ENCODE data around the gene SKAP1.
A peak's percentile ranks its signal among the peaks of the same experiment; 100 is the strongest.

DNA sequence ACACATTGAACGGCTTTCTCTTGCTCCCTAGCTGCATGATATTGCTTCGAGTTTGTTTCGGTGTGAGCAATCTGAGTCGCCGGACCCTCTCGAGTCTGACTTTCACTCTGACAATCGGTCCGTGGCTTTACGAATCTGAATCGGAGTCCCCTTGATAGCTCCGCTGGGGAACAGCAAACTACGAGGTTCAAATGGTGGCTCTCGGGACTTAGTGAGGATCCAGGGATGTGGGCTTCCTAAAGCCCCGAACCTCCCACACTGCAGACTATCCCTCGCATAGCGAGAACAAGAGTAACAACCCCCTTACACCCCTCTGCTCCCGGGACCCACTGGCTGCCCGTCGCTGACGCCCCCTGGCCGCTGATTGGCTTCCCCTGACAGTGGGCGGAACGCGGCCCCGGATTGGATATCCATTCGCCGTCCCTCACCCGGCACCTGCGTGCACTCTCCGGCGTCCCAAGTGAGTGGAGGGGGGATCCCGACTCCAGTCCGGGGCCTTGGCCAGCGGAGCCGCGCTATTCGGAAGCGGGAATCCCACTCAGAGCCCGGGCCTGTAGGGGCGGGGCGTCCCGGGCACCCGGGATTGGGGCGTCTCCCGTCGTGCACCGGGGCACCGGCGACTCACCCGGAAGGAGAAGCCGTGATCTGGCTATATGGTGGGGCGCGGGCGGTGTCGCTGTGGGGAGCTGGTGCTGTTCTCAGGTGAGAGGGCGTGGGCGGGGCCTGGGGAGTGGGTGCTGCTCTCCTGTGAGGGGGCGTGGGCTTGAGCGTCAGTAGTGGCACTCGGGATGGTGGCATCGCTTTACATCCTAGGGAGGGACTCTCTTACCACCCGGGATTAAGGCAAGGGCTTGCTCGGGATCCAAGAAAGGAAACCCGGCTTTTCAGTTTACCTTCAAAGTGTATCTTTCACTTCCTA is 322.6 kb downstream of the SKAP1 start, which contains the start of gene SNX11:
- TF ChIP-seq CTCF (IDR thresholded peaks at IDR 0.05; ENCODE audit: low read length) (peak; percentile 15; the same call in 1 of the 2 replicates), EZH2 (optimal IDR thresholded peaks at IDR 0.05; ENCODE audit: low read depth, low read length) (no peak)
